Fibroblast of pulmonary artery (primary cell): ENCODE measurements around the gene ARMC3.

ENCODE experiments used
- DNase-seq: peaks from one replicate; pipeline ENCODE4 v3.0.0-alpha.2; 2010; ENCODE audit warnings: low read depth
- H3K4me3 ChIP-seq: replicated peaks from 2 replicates; pipeline ENCODE4 v1.5.1; 2011; ENCODE audit warnings: low read depth, mild to moderate bottlenecking, control low read depth, low read length, moderate library complexity
- CTCF ChIP-seq: IDR thresholded peaks from 2 replicates; pipeline ENCODE4 v1.5.1; 2011; ENCODE audit warnings: mild to moderate bottlenecking, control low read depth, low read length, inconsistent platforms; ENCODE audit errors: missing control alignments

ARMC3 gene

GRCh38 chr10:23046027-23046426 is 118.2 kb downstream of the ARMC3 start:
- H3K4me3 ChIP-seq: no peak overlapping the region
- TF ChIP-seq CTCF: no peak
- DNase-seq: no peak

DNA sequence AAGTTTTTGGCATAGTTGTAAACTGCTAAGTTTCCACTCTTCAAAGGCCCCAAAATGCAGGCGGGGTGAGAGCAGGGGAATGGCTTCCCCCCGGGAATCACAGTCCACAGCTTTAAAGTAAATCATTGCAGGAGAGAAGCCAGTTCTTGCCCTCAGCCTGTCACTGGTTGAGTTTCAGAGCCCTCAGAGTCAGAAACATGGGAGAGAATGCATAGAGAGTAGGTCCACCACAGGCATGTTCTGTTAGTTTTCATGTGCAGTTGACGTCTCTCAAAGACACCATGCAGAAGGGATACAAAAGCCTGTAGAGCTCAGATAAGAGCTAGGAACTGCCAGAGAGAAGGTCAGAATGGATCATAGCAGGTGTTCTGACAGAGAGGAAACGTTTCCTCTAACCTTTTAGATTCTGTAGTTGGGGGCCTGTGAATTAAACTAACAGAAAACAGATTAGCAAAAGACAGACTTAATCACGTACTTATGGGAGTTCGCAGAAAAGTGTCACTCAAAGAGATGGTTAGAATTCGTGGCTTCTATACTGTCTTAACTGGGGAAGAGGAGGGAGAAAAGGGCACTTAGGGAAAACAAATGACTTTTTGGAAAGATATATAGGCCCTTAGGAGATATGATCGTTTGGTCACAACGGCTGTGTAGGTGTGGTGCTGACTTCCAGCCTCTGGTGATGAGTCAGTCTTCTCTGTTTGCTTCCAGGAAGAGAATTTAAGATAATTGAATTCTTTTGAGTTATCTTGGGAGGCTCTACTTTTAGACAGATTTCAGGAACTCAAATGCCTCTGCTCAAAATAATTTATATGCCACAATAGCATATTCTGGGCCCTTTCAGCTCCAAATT is 119.6 kb downstream of the ARMC3 start:
- no peak overlapping the region for H3K4me3 ChIP-seq
- peak; percentile 23 for DNase-seq
- no peak for TF ChIP-seq CTCF

GRCh38 chr10:23048191-23048590 is 120.3 kb downstream of the ARMC3 start:
- no peak overlapping the region for H3K4me3 ChIP-seq
- no peak for DNase-seq
- TF ChIP-seq CTCF: no peak

DNA sequence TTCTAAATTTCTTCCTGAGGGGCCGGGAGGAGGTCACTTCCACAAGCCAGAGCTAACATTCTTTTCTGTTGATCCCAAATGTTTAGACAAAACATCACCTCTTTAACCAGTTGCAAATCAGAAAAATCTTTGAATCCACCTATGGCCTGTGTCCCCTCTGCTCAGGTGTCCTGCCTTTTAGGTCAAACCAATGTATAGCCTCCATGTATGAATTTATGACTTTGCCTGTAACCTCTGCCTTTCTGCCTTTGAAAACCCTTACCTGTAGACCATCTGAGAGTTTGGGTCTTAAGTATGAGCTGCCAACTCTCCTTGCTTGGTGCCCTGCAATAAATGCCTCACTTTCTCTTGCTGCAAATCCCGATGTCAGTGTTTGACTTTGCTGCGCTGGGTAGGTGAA is 123.4 kb downstream of the ARMC3 start:
- no peak overlapping the region for H3K4me3 ChIP-seq
- no peak for DNase-seq
- no peak for TF ChIP-seq CTCF

GRCh38 chr10:23051855-23052331 is 124.0 kb downstream of the ARMC3 start:
- TF ChIP-seq CTCF: no peak
- no peak for DNase-seq
- no peak overlapping the region for H3K4me3 ChIP-seq

DNA sequence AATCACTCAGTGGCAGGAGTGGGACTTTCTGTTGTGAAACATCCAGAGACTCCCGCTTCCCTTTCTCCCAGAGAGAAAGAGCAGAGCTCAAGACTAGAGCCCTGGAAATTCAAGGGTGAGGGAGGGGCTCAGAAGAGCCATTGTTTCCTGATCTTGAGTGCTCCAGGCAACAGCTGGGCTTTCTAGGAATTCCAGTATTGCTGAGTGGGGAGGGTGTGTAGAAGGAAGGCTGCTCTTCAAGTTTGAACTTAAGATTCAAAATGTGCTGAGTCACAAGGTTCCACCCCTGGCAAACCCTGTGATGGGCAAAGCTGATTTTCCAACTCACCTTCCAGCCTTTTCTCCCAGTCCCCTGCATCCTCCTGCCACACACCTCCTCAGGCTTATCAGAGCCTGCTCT is 125.2 kb downstream of the ARMC3 start:
- no peak overlapping the region for H3K4me3 ChIP-seq
- no peak for TF ChIP-seq CTCF
- DNase-seq: peak; percentile 75
